ENCODE data around the gene TMED7.

The TMED7 gene

GRCh38 chr5:115600766-115601165 is 25.1 kb downstream of the TMED7 start:
- no peak overlapping the region for H3K4me3 ChIP-seq (ENCODE audit: low read length)
- DNase-seq (ENCODE audit: low read depth): peak; percentile 50

GRCh38 chr5:115599924-115600323 is 25.9 kb downstream of the TMED7 start:
- TF ChIP-seq CTCF (IDR thresholded peaks at IDR 0.05; ENCODE audit: insufficient read depth, low read depth, low read length, missing control alignments): no peak
- no peak overlapping the region for H3K4me3 ChIP-seq (ENCODE audit: low read length)
- no peak for DNase-seq (ENCODE audit: low read depth)

More at GRCh38 chr5:115600766-115601165, 25.1 kb downstream of the TMED7 start:
- TF ChIP-seq CTCF (IDR thresholded peaks at IDR 0.05; ENCODE audit: insufficient read depth, low read depth, low read length, missing control alignments): no peak

GRCh38 chr5:115599502-115599901 is 26.3 kb downstream of the TMED7 start:
- no peak for TF ChIP-seq CTCF (IDR thresholded peaks at IDR 0.05; ENCODE audit: insufficient read depth, low read depth, low read length, missing control alignments)
- H3K4me3 ChIP-seq (ENCODE audit: low read length): no peak overlapping the region
- DNase-seq (ENCODE audit: low read depth): peak; percentile 32

DNA sequence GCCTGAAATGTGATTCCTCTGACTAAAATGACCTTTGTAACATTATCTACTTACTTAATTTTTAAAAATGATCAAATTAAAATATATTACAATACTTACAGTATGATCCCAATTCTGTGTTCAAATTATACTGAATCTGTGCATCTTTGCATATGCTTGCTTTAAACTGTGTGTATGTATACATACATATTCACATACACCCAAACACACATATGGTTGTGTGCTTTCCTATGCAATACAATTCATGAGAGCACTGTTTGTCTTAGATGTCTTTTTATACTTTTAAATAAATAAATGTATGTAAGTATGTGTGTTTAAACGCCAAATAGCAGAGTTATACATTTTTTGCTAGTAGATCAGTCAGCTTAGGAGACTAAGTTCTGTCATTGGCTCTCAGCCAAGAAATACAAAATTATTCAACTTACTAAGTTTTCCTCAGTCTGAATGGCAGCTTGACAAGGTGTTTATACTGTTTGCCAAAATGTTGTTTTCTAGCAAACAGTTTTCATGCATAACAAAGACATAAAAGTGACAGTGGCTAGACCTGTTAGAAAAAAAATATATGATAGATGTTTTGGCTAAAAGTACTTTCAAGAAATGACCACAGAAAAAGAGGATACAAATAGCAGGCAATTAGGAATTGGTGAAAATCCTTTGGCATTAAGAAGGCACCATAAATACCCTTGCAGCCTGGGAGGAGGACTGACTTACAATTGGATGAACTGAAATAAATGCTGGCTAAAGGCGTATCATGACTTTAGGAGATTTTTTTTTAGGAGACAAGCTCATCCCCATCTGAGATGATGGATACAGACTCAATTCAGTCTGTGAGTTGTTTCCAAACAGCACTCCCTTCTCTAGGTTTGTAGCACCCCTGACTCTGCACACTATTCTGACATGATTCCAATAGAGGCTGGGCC is 31.4 kb downstream of the TMED7 start:
- H3K4me3 ChIP-seq (ENCODE audit: low read length): no peak overlapping the region
- no peak for TF ChIP-seq CTCF (IDR thresholded peaks at IDR 0.05; ENCODE audit: insufficient read depth, low read depth, low read length, missing control alignments)
- DNase-seq (ENCODE audit: low read depth): no peak

DNA sequence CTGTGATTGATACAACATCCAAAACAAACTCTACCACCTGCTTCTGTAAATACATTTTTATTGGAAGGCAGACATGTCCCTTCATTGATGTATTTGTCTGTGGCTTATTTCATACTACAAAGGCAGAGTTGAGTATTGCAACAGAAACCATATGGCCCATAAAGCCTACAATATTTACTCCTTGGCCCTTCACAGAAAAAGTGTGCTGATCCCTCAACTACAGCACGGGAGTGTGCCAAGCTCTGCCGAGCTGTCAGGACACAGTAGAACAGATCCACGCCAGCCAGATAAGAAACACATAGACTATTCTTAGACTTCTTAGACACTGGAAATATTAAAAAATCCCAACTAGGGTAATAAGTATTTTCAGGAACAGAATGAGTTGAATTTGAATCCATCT is 36.8 kb downstream of the TMED7 start:
- TF ChIP-seq CTCF (IDR thresholded peaks at IDR 0.05; ENCODE audit: insufficient read depth, low read depth, low read length, missing control alignments): no peak
- H3K4me3 ChIP-seq (ENCODE audit: low read length): no peak overlapping the region
- no peak for DNase-seq (ENCODE audit: low read depth)

GRCh38 chr5:115588640-115589039 is 37.2 kb downstream of the TMED7 start:
- DNase-seq (ENCODE audit: low read depth): no peak
- H3K4me3 ChIP-seq (ENCODE audit: low read length): no peak overlapping the region
- TF ChIP-seq CTCF (IDR thresholded peaks at IDR 0.05; ENCODE audit: insufficient read depth, low read depth, low read length, missing control alignments): no peak
